Measurements from ENCODE around the gene NELFE. TPM values are rescaled to one million over a fixed set of nuclear protein-coding genes. Genes with fewer than 3 reads are reported as not detected.

The NELFE gene
- total RNA-seq, 1 experiment from 2014 or later, result 90.7 TPM

GRCh38 chr6:31956796-31957195, 2.0 kb downstream of the NELFE start:
- intact Hi-C loops (cut with micrococcal nuclease), result loop anchor here (10.0 kb wide), 1 partner anchor 122 kb away; no protein-coding TSS in a partner anchor
- POLR2A ChIA-PET, result interaction anchor here (0.6 to 3.5 kb wide), 5 partner anchors 11 to 302 kb away, joined by 3 to 41 read pairs (median 3); partner anchors contain the start of genes CFB and EHMT2
- H3K4me3 Mint-ChIP-seq (ENCODE audit: unreplicated experiment), result peak overlapping the region; percentile 88

DNA sequence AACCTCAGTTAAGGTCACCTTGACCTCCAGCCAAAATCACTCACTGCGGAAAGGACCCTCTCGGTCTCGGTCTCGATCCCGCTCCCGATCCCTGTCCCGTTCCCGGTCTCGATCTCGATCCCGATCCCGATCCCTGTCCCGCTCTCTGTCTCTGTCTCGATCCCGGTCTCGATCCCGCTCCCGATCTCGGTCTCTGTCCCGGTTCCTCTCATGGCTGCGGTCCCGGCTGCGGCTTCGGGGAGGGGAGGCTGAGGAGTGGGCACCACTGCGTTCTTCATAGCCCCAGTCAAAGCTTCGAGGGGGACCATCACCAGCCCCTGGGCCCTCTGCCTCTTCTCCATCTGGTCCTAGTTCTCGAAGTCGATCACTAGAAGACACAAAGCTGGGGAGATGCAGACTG, 4.3 kb downstream of the NELFE start:
- no peaks in the 10 kb centered on the region for H3K9me3 Mint-ChIP-seq (ENCODE audit: unreplicated experiment)
- BruUV-seq (replicated peaks), result no TSS peak
- ChIA-PET CTCF (interaction anchor here (0.7 to 0.9 kb wide), 3 partner anchors 51 to 122 kb away, joined by 3 to 6 read pairs (median 3); no protein-coding TSS in a partner anchor), POLR2A (no interaction called here)
- no peak overlapping the region for H3K4me3 Mint-ChIP-seq (ENCODE audit: unreplicated experiment)
- TF ChIP-seq, protein P1, sequence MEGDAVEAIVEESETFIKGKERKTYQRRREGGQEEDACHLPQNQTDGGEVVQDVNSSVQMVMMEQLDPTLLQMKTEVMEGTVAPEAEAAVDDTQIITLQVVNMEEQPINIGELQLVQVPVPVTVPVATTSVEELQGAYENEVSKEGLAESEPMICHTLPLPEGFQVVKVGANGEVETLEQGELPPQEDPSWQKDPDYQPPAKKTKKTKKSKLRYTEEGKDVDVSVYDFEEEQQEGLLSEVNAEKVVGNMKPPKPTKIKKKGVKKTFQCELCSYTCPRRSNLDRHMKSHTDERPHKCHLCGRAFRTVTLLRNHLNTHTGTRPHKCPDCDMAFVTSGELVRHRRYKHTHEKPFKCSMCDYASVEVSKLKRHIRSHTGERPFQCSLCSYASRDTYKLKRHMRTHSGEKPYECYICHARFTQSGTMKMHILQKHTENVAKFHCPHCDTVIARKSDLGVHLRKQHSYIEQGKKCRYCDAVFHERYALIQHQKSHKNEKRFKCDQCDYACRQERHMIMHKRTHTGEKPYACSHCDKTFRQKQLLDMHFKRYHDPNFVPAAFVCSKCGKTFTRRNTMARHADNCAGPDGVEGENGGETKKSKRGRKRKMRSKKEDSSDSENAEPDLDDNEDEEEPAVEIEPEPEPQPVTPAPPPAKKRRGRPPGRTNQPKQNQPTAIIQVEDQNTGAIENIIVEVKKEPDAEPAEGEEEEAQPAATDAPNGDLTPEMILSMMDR (IDR thresholded peaks at IDR 0.05; ENCODE audit: unreplicated experiment), result no peak
- no peak for DNase-seq (ENCODE audit: unreplicated experiment)
- H3K4me1 Mint-ChIP-seq (ENCODE audit: insufficient read depth, unreplicated experiment), result peaks cover under 1% of the 10 kb centered on the region
- H3K36me3 Mint-ChIP-seq (ENCODE audit: insufficient read depth, unreplicated experiment), result peaks cover 65% of the 10 kb centered on the region
- intact Hi-C loops (cut with micrococcal nuclease), result loop anchor here (10.0 kb wide), 1 partner anchor 120 kb away; no protein-coding TSS in a partner anchor
- H3K27ac Mint-ChIP-seq (ENCODE audit: low read depth, unreplicated experiment), result no peak overlapping the region
- no peaks in the 10 kb centered on the region for H3K27me3 Mint-ChIP-seq (ENCODE audit: insufficient read depth, unreplicated experiment)

More at GRCh38 chr6:31956796-31957195, 2.0 kb downstream of the NELFE start:
- CTCF ChIA-PET, result interaction anchor here (0.6 to 1.2 kb wide), 5 partner anchors 9 to 558 kb away, joined by 3 to 5 read pairs (median 3); partner anchors contain the start of gene LY6G5C
- no peak for DNase-seq (ENCODE audit: unreplicated experiment)
- Mint-ChIP-seq H3K27me3 (ENCODE audit: insufficient read depth, unreplicated experiment) (no peaks in the 10 kb centered on the region), H3K36me3 (ENCODE audit: insufficient read depth, unreplicated experiment) (peaks cover 74% of the 10 kb centered on the region), H3K27ac (ENCODE audit: low read depth, unreplicated experiment) (no peak overlapping the region), H3K4me1 (ENCODE audit: insufficient read depth, unreplicated experiment) (peaks cover 9% of the 10 kb centered on the region), H3K9me3 (ENCODE audit: unreplicated experiment) (no peaks in the 10 kb centered on the region)
- TF ChIP-seq, protein P1 (IDR thresholded peaks at IDR 0.05; ENCODE audit: unreplicated experiment), result no peak
- no TSS peak for BruUV-seq (replicated peaks)

- Mint-ChIP-seq H3K27ac (ENCODE audit: low read depth, unreplicated experiment) (peak overlapping the region; percentile 61), H3K36me3 (ENCODE audit: insufficient read depth, unreplicated experiment) (peaks cover 72% of the 10 kb centered on the region), H3K27me3 (ENCODE audit: insufficient read depth, unreplicated experiment) (no peaks in the 10 kb centered on the region), H3K9me3 (ENCODE audit: unreplicated experiment) (no peaks in the 10 kb centered on the region), H3K4me3 (ENCODE audit: unreplicated experiment) (no peak overlapping the region), H3K4me1 (ENCODE audit: insufficient read depth, unreplicated experiment) (peaks cover 16% of the 10 kb centered on the region)
- ChIA-PET POLR2A (interaction anchor here (0.7 to 3.4 kb wide), 8 partner anchors 13 to 243 kb away, joined by 3 to 37 read pairs (median 6); partner anchors contain the start of genes DXO, EHMT2 and ZBTB12), CTCF (interaction anchor here (0.6 to 3.9 kb wide), 24 partner anchors 11 to 457 kb away, joined by 3 to 32 read pairs (median 6); partner anchors contain the start of genes C2, DXO and EHMT2)
- intact Hi-C loops (cut with micrococcal nuclease), result loop anchor here (1.0 to 10.0 kb wide), 3 partner anchors 51 to 273 kb away; partner anchors contain the start of gene ZBTB12
- DNase-seq (ENCODE audit: unreplicated experiment), result no peak
- TF ChIP-seq, protein P1 (IDR thresholded peaks at IDR 0.05; ENCODE audit: unreplicated experiment), result no peak
- no TSS peak for BruUV-seq (replicated peaks)
These were observed 5.9 kb downstream of the NELFE start for GRCh38 chr6:31952890-31953289.

- H3K27ac Mint-ChIP-seq (ENCODE audit: low read depth, unreplicated experiment), result peak overlapping the region; percentile 61
- no peaks in the 10 kb centered on the region for H3K27me3 Mint-ChIP-seq (ENCODE audit: insufficient read depth, unreplicated experiment)
- TF ChIP-seq, protein P1 (IDR thresholded peaks at IDR 0.05; ENCODE audit: unreplicated experiment), result peak; percentile 75
- ChIA-PET POLR2A (interaction anchor here (0.8 to 3.4 kb wide), 11 partner anchors 12 to 243 kb away, joined by 3 to 37 read pairs (median 6); partner anchors contain the start of genes DXO, EHMT2 and ZBTB12), CTCF (interaction anchor here (0.6 to 3.9 kb wide), 38 partner anchors 8 to 1243 kb away, joined by 3 to 32 read pairs (median 4); partner anchors contain the start of genes C2, DXO and EHMT2)
- peaks cover 21% of the 10 kb centered on the region for H3K4me1 Mint-ChIP-seq (ENCODE audit: insufficient read depth, unreplicated experiment)
- peaks cover 71% of the 10 kb centered on the region for H3K36me3 Mint-ChIP-seq (ENCODE audit: insufficient read depth, unreplicated experiment)
- no peaks in the 10 kb centered on the region for H3K9me3 Mint-ChIP-seq (ENCODE audit: unreplicated experiment)
- no TSS peak for BruUV-seq (replicated peaks)
- no peak overlapping the region for H3K4me3 Mint-ChIP-seq (ENCODE audit: unreplicated experiment)
- DNase-seq (ENCODE audit: unreplicated experiment), result peak; percentile 73
- intact Hi-C loops (cut with micrococcal nuclease), result loop anchor here (1.0 to 10.0 kb wide), 3 partner anchors 50 to 272 kb away; partner anchors contain the start of gene ZBTB12
These were observed 6.5 kb downstream of the NELFE start for GRCh38 chr6:31952140-31952805.

All from MCF 10A (cell line).